ENCODE data around the gene ILDR1.

ILDR1 gene

DNA sequence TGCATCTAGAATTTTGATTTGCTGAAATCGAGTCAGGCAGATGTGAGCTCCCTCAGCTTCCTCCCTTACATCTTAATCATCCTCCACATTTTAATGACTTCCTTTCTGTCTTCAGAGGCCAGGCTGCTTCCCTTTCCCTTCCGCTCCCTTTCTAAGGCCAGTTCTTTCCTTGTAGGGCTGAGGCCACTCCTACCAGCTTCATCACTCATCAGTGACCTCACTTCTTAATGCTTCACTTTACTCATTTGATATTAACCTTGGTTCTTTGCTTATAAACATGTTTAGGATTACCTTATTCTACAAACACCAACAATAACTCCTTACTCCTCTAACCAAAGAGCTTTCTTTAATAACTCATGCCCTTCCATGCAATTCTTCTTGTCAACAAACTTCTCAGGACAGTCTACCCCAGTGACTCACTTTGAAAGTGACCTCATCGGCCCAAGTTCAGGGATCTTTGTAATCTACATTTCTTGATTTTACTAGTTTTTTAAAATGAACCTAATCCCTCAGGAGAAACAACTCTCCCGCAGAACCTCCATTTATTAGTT lies 23.9 kb downstream of the ILDR1 start:
- no peak overlapping the region for H3K4me2 ChIP-seq (ENCODE audit: low read depth, low read length)
- peaks cover 20% of the 10 kb centered on the region for H3F3A ChIP-seq (ENCODE audit: insufficient read depth, low read length)
- no peaks in the 10 kb centered on the region for H3K9me2 ChIP-seq (replicated peaks; ENCODE audit: insufficient read depth, low read length)
- H3K9ac ChIP-seq (ENCODE audit: low read length) = no peak overlapping the region
- H3K4me3 ChIP-seq (ENCODE audit: low read length) = no peak overlapping the region
- H3K27me3 ChIP-seq (replicated peaks; ENCODE audit: insufficient read depth, low read length) = no peaks in the 10 kb centered on the region
- H2AFZ ChIP-seq (ENCODE audit: low read length) = no peak overlapping the region
- peaks cover 52% of the 10 kb centered on the region for H3K4me1 ChIP-seq (ENCODE audit: low read length)
- no peaks in the 10 kb centered on the region for H4K20me1 ChIP-seq (ENCODE audit: insufficient read depth, low read length)
- no peaks in the 10 kb centered on the region for H3K36me3 ChIP-seq (replicated peaks; ENCODE audit: insufficient read depth, low read length)
- DNase-seq = no peak
- no peaks in the 10 kb centered on the region for H3K9me3 ChIP-seq (replicated peaks; ENCODE audit: insufficient read depth, low read length)
- peaks cover 6% of the 10 kb centered on the region; the same call in 1 of the 2 replicates for H3K79me2 ChIP-seq (ENCODE audit: low read length)
- TF ChIP-seq EZH2phosphoT487 (IDR thresholded peaks at IDR 0.05; ENCODE audit: low read length) (no peak), CTCF (IDR thresholded peaks at IDR 0.05; ENCODE audit: low read length) (no peak), EZH2 (optimal IDR thresholded peaks at IDR 0.05; ENCODE audit: low read depth, low read length) (no peak)
- no peak overlapping the region for H3K27ac ChIP-seq (ENCODE audit: low read length)

GRCh38 chr3:121997372-121997771 lies 24.7 kb downstream of the ILDR1 start:
- Histone ChIP-seq H3K9me3 (replicated peaks; ENCODE audit: insufficient read depth, low read length) (no peaks in the 10 kb centered on the region), H3K36me3 (replicated peaks; ENCODE audit: insufficient read depth, low read length) (no peaks in the 10 kb centered on the region), H3K9me2 (replicated peaks; ENCODE audit: insufficient read depth, low read length) (no peaks in the 10 kb centered on the region), H3K79me2 (ENCODE audit: low read length) (peaks cover 6% of the 10 kb centered on the region; the same call in 1 of the 2 replicates), H4K20me1 (ENCODE audit: insufficient read depth, low read length) (no peaks in the 10 kb centered on the region), H3K4me2 (ENCODE audit: low read depth, low read length) (no peak overlapping the region), H3F3A (ENCODE audit: insufficient read depth, low read length) (peaks cover 18% of the 10 kb centered on the region), H2AFZ (ENCODE audit: low read length) (no peak overlapping the region), H3K4me3 (ENCODE audit: low read length) (no peak overlapping the region), H3K27me3 (replicated peaks; ENCODE audit: insufficient read depth, low read length) (no peaks in the 10 kb centered on the region), H3K9ac (ENCODE audit: low read length) (no peak overlapping the region), H3K27ac (ENCODE audit: low read length) (no peak overlapping the region), H3K4me1 (ENCODE audit: low read length) (peaks cover 52% of the 10 kb centered on the region)
- TF ChIP-seq EZH2phosphoT487 (IDR thresholded peaks at IDR 0.05; ENCODE audit: low read length) (no peak), CTCF (IDR thresholded peaks at IDR 0.05; ENCODE audit: low read length) (no peak), EZH2 (optimal IDR thresholded peaks at IDR 0.05; ENCODE audit: low read depth, low read length) (no peak)
- no peak for DNase-seq

- Histone ChIP-seq H3K36me3 (replicated peaks; ENCODE audit: insufficient read depth, low read length) (no peaks in the 10 kb centered on the region), H3K27ac (ENCODE audit: low read length) (peak overlapping the region; percentile 88; the same call in 1 of the 2 replicates), H3K4me3 (ENCODE audit: low read length) (no peak overlapping the region), H3K4me2 (ENCODE audit: low read depth, low read length) (no peak overlapping the region), H4K20me1 (ENCODE audit: insufficient read depth, low read length) (no peaks in the 10 kb centered on the region), H3K79me2 (ENCODE audit: low read length) (peaks cover 6% of the 10 kb centered on the region; the same call in 1 of the 2 replicates), H3K4me1 (ENCODE audit: low read length) (peaks cover 55% of the 10 kb centered on the region), H3K9me2 (replicated peaks; ENCODE audit: insufficient read depth, low read length) (no peaks in the 10 kb centered on the region), H2AFZ (ENCODE audit: low read length) (no peak overlapping the region), H3K27me3 (replicated peaks; ENCODE audit: insufficient read depth, low read length) (no peaks in the 10 kb centered on the region), H3K9ac (ENCODE audit: low read length) (no peak overlapping the region), H3F3A (ENCODE audit: insufficient read depth, low read length) (peaks cover 18% of the 10 kb centered on the region), H3K9me3 (replicated peaks; ENCODE audit: insufficient read depth, low read length) (no peaks in the 10 kb centered on the region)
- TF ChIP-seq CTCF (IDR thresholded peaks at IDR 0.05; ENCODE audit: low read length) (no peak), EZH2phosphoT487 (IDR thresholded peaks at IDR 0.05; ENCODE audit: low read length) (no peak), EZH2 (optimal IDR thresholded peaks at IDR 0.05; ENCODE audit: low read depth, low read length) (no peak)
- no peak for DNase-seq
Measured at GRCh38 chr3:121996441-121996840, 25.6 kb downstream of the ILDR1 start.

All from MM.1S (cell line).